HEK293 (cell line): Measurements from ENCODE around the gene SERTAD1.

Source experiments
- CTCF ChIA-PET: fragments of 350-600 bp; formaldehyde crosslinking; extraction: SDS; loops from one replicate; lab custom pipeline; 2021; ENCODE audit warnings: antibody characterized with exemption; lab: Yijun Ruan, JAX
- POLR2A ChIA-PET: fragments of 300-600 bp; formaldehyde crosslinking; extraction: SDS; loops from one replicate; lab custom pipeline; 2020; ENCODE audit warnings: antibody characterized with exemption, inconsistent platforms; lab: Yijun Ruan, JAX
- H3K27ac ChIP-seq: fragments of 200-500 bp; sonication (Bioruptor generic); 2 replicates; pipeline ENCODE4 v1.5.1; 2014; ENCODE audit warnings: low read depth, low read length, control low read depth, inconsistent platforms; ENCODE audit errors: extremely low read depth
- H3K36me3 ChIP-seq, 2 experiments: fragments of 200-500 bp in 1 of 2; sonication (Bioruptor generic) in 1 of 2; 1 replicate in 1 of 2; 2 replicates in 1 of 2; pipeline ENCODE4 v1.5.1; 2014 to 2017; ENCODE audit warnings: inconsistent platforms in 2 of 2, low read length in 2 of 2; ENCODE audit not compliant: control insufficient read depth in 2 of 2, insufficient read depth in 1 of 2
- H3K4me1 ChIP-seq: fragments of 200-500 bp; sonication (Bioruptor generic); 2 replicates; pipeline ENCODE4 v1.5.1; 2014; ENCODE audit warnings: mild to moderate bottlenecking, low read length, inconsistent platforms; ENCODE audit not compliant: control insufficient read depth, insufficient read depth
- H3K4me3 ChIP-seq: 2 replicates; pipeline ENCODE4 v1.5.1; 2011; ENCODE audit warnings: low read depth, mild to moderate bottlenecking, control low read depth, low read length, moderate library complexity
- H3K9me3 ChIP-seq: fragments of 200-500 bp; sonication (Bioruptor generic); 2 replicates; pipeline ENCODE4 v1.5.1; 2014; ENCODE audit warnings: low read depth, low read length, inconsistent platforms; ENCODE audit not compliant: control insufficient read depth, insufficient read depth
- BCL6B ChIP-seq: fragments of 450-650 bp; formaldehyde crosslinking; IDR thresholded peaks from 2 replicates; pipeline ENCODE4 v1.5.1; 2017; ENCODE audit warnings: missing biosample characterization, missing genetic modification characterization
- EGR2 ChIP-seq: fragments of 450-650 bp; formaldehyde crosslinking; IDR thresholded peaks from 2 replicates; pipeline ENCODE4 v1.5.1; 2016; ENCODE audit warnings: low read depth, missing biosample characterization, missing genetic modification characterization
- GLI4 ChIP-seq: fragments of 450-650 bp; formaldehyde crosslinking; IDR thresholded peaks from 2 replicates; pipeline ENCODE4 v1.5.1; 2016; ENCODE audit warnings: missing biosample characterization, missing genetic modification characterization
- GLIS1 ChIP-seq: fragments of 450-650 bp; formaldehyde crosslinking; IDR thresholded peaks from 2 replicates; pipeline ENCODE4 v1.5.1; 2016; ENCODE audit warnings: missing biosample characterization, missing genetic modification characterization
- KLF9 ChIP-seq: fragments of 450-650 bp; formaldehyde crosslinking; IDR thresholded peaks from 2 replicates; pipeline ENCODE4 v1.5.1; 2016; ENCODE audit warnings: missing biosample characterization, missing genetic modification characterization, low read depth
- OVOL3 ChIP-seq: fragments of 450-650 bp; formaldehyde crosslinking; IDR thresholded peaks from 2 replicates; pipeline ENCODE4 v1.5.1; 2016; ENCODE audit warnings: missing biosample characterization, missing genetic modification characterization
- RBAK ChIP-seq: fragments of 450-650 bp; formaldehyde crosslinking; IDR thresholded peaks from 2 replicates; pipeline ENCODE4 v1.5.1; 2016; ENCODE audit warnings: missing biosample characterization, missing genetic modification characterization
- SCRT1 ChIP-seq: fragments of 450-650 bp; formaldehyde crosslinking; IDR thresholded peaks from 2 replicates; pipeline ENCODE4 v1.5.1; 2016; ENCODE audit warnings: missing biosample characterization, missing genetic modification characterization, borderline replicate concordance
- ZBTB10 ChIP-seq: fragments of 450-650 bp; formaldehyde crosslinking; IDR thresholded peaks from 2 replicates; pipeline ENCODE4 v1.5.1; 2016; ENCODE audit warnings: missing biosample characterization, missing genetic modification characterization
- ZBTB21 ChIP-seq: fragments of 450-650 bp; formaldehyde crosslinking; IDR thresholded peaks from 2 replicates; pipeline ENCODE4 v1.5.1; 2017; ENCODE audit warnings: missing biosample characterization, missing genetic modification characterization
- ZNF121 ChIP-seq: fragments of 450-650 bp; formaldehyde crosslinking; IDR thresholded peaks from 2 replicates; pipeline ENCODE4 v1.5.1; 2016; ENCODE audit warnings: missing biosample characterization, missing genetic modification characterization
- ZNF157 ChIP-seq: fragments of 450-650 bp; formaldehyde crosslinking; IDR thresholded peaks from 2 replicates; pipeline ENCODE4 v1.5.1; 2016; ENCODE audit warnings: missing biosample characterization, missing genetic modification characterization
- ZNF19 ChIP-seq: fragments of 450-650 bp; formaldehyde crosslinking; IDR thresholded peaks from 2 replicates; pipeline ENCODE4; 2016; ENCODE audit warnings: missing biosample characterization, missing genetic modification characterization, low read depth
- ZNF26 ChIP-seq: fragments of 450-650 bp; formaldehyde crosslinking; IDR thresholded peaks from 2 replicates; pipeline ENCODE4 v1.5.1; 2016; ENCODE audit warnings: missing biosample characterization, missing genetic modification characterization
- ZNF311 ChIP-seq: fragments of 450-650 bp; formaldehyde crosslinking; IDR thresholded peaks from 2 replicates; pipeline ENCODE4 v1.5.1; 2017; ENCODE audit warnings: missing biosample characterization, missing genetic modification characterization, borderline replicate concordance
- ZNF324 ChIP-seq: fragments of 450-650 bp; formaldehyde crosslinking; IDR thresholded peaks from 2 replicates; pipeline ENCODE4 v1.5.1; 2016; ENCODE audit warnings: missing biosample characterization, missing genetic modification characterization
- ZNF350 ChIP-seq: fragments of 450-650 bp; formaldehyde crosslinking; IDR thresholded peaks from 2 replicates; pipeline ENCODE4 v1.5.0; 2017; ENCODE audit warnings: missing biosample characterization, mild to moderate bottlenecking, missing genetic modification characterization
- ZNF549 ChIP-seq: fragments of 450-650 bp; IDR thresholded peaks from 2 replicates; pipeline ENCODE4 v1.5.1; 2018; ENCODE audit warnings: missing biosample characterization, missing genetic modification characterization, mild to moderate bottlenecking, inconsistent platforms, moderate library complexity
- ZNF600 ChIP-seq: fragments of 450-650 bp; formaldehyde crosslinking; IDR thresholded peaks from 2 replicates; pipeline ENCODE4 v1.5.1; 2016; ENCODE audit warnings: missing biosample characterization, missing genetic modification characterization
- ZNF701 ChIP-seq: fragments of 450-650 bp; formaldehyde crosslinking; IDR thresholded peaks from 2 replicates; pipeline ENCODE4 v1.5.1; 2016; ENCODE audit warnings: missing biosample characterization, missing genetic modification characterization
- ZNF785 ChIP-seq: fragments of 450-650 bp; formaldehyde crosslinking; IDR thresholded peaks from 2 replicates; pipeline ENCODE4 v1.5.1; 2016; ENCODE audit warnings: missing biosample characterization, missing genetic modification characterization
- ZNF791 ChIP-seq: fragments of 450-650 bp; formaldehyde crosslinking; IDR thresholded peaks from 2 replicates; pipeline ENCODE4 v1.5.1; 2016; ENCODE audit warnings: missing biosample characterization, missing genetic modification characterization
- ZSCAN30 ChIP-seq: fragments of 450-650 bp; IDR thresholded peaks from 2 replicates; pipeline ENCODE4 v1.5.1; 2018; ENCODE audit warnings: missing biosample characterization, mild to moderate bottlenecking, missing genetic modification characterization, moderate library complexity

SERTAD1 gene

GRCh38 chr19:40425450-40426287 is at the start of gene SERTAD1 (continued):
- peak; percentile 96 for TF ChIP-seq EGR2 (tag by site-specific recombination)

GRCh38 chr19:40474737-40475136 is 48.9 kb upstream of the SERTAD1 start:
- Histone ChIP-seq H3K4me1 (no peaks in the 10 kb centered on the region), H3K9me3 (no peaks in the 10 kb centered on the region; the same call in 1 of the 2 replicates), H3K4me3 (no peak overlapping the region), H3K27ac (no peak overlapping the region), H3K36me3 (no peaks in the 10 kb centered on the region; a peak in 1 of 3 replicates)
- TF ChIP-seq ZNF121 (tag by site-specific recombination) (peak; percentile 93), ZNF785 (tag by site-specific recombination) (no peak)
- ChIA-PET CTCF (interaction anchor here (0.6 to 1.0 kb wide), 3 partner anchors 24 to 188 kb away, joined by 3 to 6 read pairs (median 4); no protein-coding TSS in a partner anchor), POLR2A (interaction anchor here (1.1 kb wide), 1 partner anchor 9 kb away, joined by 3 read pairs; the partner anchor contains the start of gene BLVRB)

GRCh38 chr19:40472516-40472915 is 46.7 kb upstream of the SERTAD1 start:
- no peak overlapping the region for H3K4me3 ChIP-seq
- H3K9me3 ChIP-seq, result no peaks in the 10 kb centered on the region; the same call in 1 of the 2 replicates
- H3K36me3 ChIP-seq, result no peaks in the 10 kb centered on the region; a peak in 1 of 3 replicates
- TF ChIP-seq ZNF701 (tag by site-specific recombination), result no peak
- no peak for TF ChIP-seq ZNF791 (tag by site-specific recombination)
- TF ChIP-seq ZNF19 (tag by site-specific recombination), result no peak
- TF ChIP-seq ZNF324, result no peak
- TF ChIP-seq ZNF600 (tag by site-specific recombination), result no peak
- TF ChIP-seq ZNF26 (tag by site-specific recombination), result no peak
- no peak for TF ChIP-seq OVOL3
- no peak for TF ChIP-seq ZSCAN30 (tag by site-specific recombination)
- no peak for TF ChIP-seq ZNF549 (tag by site-specific recombination)
- no peak for TF ChIP-seq GLI4 (tag by site-specific recombination)
- TF ChIP-seq RBAK (tag by site-specific recombination), result no peak
- no peak for TF ChIP-seq ZNF157 (tag by site-specific recombination)
- no peak for TF ChIP-seq GLIS1
- TF ChIP-seq ZBTB21 (tag by site-specific recombination), result no peak
- TF ChIP-seq KLF9, result no peak
- no peak for TF ChIP-seq ZBTB10
- no peak for TF ChIP-seq BCL6B (tag by site-specific recombination)
- no peak for TF ChIP-seq SCRT1 (tag by site-specific recombination)
- TF ChIP-seq ZNF311 (tag by site-specific recombination), result no peak
- no peak for TF ChIP-seq ZNF350
- H3K4me1 ChIP-seq, result no peaks in the 10 kb centered on the region
- no peak overlapping the region for H3K27ac ChIP-seq
- ChIA-PET POLR2A (interaction anchor here (0.6 kb wide), 1 partner anchor 65 kb away, joined by 4 read pairs; no protein-coding TSS in a partner anchor), CTCF (interaction anchor here (0.6 kb wide), 1 partner anchor 99 kb away, joined by 3 read pairs; no protein-coding TSS in a partner anchor)
